ENCODE data around the gene DGKG. TPM values are rescaled to one million over a fixed set of nuclear protein-coding genes. Genes with fewer than 3 reads are reported as not detected.

DGKG gene
- total and polyA plus RNA-seq, 2 of the 8 experiments (the other 6 are each of a cell fraction or from before 2014, with no cell fraction given) = 0.30 to 0.48 TPM

DNA sequence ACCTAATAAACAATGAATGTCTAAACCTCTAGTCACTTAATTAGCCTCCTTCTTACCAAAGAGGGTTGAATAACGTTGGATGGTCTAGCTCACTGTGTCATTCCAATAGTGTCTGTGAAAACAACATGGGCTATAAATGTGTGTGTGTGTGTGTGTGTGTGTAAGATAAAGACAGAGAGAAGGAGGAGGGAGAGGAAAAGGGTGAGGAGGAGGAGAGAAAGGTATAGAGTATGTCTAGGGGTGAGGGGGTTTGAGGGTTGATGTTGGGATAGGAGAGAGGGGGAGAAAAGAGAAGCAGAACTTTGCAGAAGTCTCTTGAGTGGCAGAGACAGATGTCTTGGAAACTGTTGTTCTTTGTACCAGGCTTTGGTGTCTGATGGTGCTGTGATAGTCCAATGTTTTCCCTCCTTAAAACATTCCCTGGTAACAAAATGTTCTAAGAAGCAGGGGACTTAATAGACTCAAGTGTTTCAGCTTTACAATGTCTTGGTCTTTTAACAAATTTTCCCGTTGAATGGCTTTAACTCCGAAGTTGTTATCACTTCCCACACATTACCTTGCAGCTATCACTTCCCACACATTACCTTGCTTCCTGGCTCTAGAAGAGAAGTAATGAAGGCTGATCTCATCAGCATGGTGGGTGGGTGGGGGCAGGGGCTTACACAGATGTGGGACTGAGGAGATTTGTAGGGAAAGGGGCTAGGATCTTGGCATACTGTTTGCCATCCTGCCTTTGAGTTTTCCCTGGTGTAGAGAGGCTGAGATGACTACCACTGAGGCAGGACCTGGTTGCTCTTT is 195.3 kb downstream of the DGKG start:
- Histone ChIP-seq H3K4me3 (ENCODE audit: extremely low read depth in 1 of 4, insufficient read depth in 2 of 4, low read depth in 3 of 4, low read length in 4 of 4) (no peak overlapping the region), H3K4me1 (replicated peaks in 1 of 4; ENCODE audit: control insufficient read depth in 3 of 4, insufficient read depth in 4 of 4, low read length in 3 of 4) (no peaks in the 10 kb centered on the region), H2BK120ac (replicated peaks; ENCODE audit: low read depth, low read length) (no peak overlapping the region), H2AFZ (ENCODE audit: low read length) (no peak overlapping the region), H2AK5ac (ENCODE audit: low read depth, low read length) (no peak overlapping the region), H3K23me2 (ENCODE audit: low read depth, low read length) (no peaks in the 10 kb centered on the region; the same call in 1 of the 2 replicates), H3K14ac (ENCODE audit: insufficient read length) (no peak overlapping the region), H2BK15ac (ENCODE audit: low read length) (no peak overlapping the region), H3K9me3 (ENCODE audit: insufficient read depth in 2 of 2, low read depth in 1 of 2, low read length in 1 of 2) (no peaks in the 10 kb centered on the region), H2BK5ac (ENCODE audit: low read depth, low read length) (no peak overlapping the region), H3K79me2 (ENCODE audit: control insufficient read depth in 1 of 2, insufficient read depth in 2 of 2, low read length in 2 of 2) (no peaks in the 10 kb centered on the region), H3K56ac (replicated peaks; ENCODE audit: insufficient read length, low read depth, low read length) (no peak overlapping the region), H4K91ac (replicated peaks; ENCODE audit: insufficient read length, low read length) (no peak overlapping the region), H3K23ac (ENCODE audit: insufficient read length) (no peak overlapping the region), H3K27ac (ENCODE audit: low read depth, low read length) (no peak overlapping the region), H3K18ac (ENCODE audit: extremely low read depth, low read length) (no peak overlapping the region), H3K36me3 (ENCODE audit: control insufficient read depth in 2 of 4, insufficient read depth in 4 of 4, low read length in 3 of 4) (no peaks in the 10 kb centered on the region), H2BK20ac (ENCODE audit: low read length) (no peak overlapping the region), H3K4ac (replicated peaks; ENCODE audit: insufficient read length, low read depth, low read length) (no peak overlapping the region), H4K5ac (ENCODE audit: insufficient read length, low read depth, low read length) (no peak overlapping the region), H4K8ac (ENCODE audit: extremely low read depth, insufficient read depth, low read length) (no peak overlapping the region), H2BK12ac (ENCODE audit: low read depth, low read length) (no peak overlapping the region), H3K4me2 (ENCODE audit: insufficient read depth in 1 of 2, low read depth in 2 of 2, low read length in 2 of 2) (no peak overlapping the region), H3K9ac (replicated peaks in 1 of 4; ENCODE audit: extremely low read depth in 1 of 4, low read depth in 3 of 4, low read length in 3 of 4) (no peak overlapping the region), H3K79me1 (ENCODE audit: low read depth, low read length) (no peaks in the 10 kb centered on the region), H4K20me1 (replicated peaks in 1 of 2; ENCODE audit: control insufficient read depth in 1 of 2, insufficient read depth in 2 of 2, low read length in 2 of 2) (no peaks in the 10 kb centered on the region), H3K27me3 (replicated peaks in 1 of 4; ENCODE audit: control insufficient read depth in 3 of 4, extremely low read depth in 1 of 4, insufficient read depth in 3 of 4, low read length in 3 of 4) (no peaks in the 10 kb centered on the region)
- ChIA-PET CTCF (ENCODE audit: partially characterized antibody) (interaction anchor here (1.3 kb wide), 1 partner anchor 164 kb away, joined by 4 read pairs; no protein-coding TSS in a partner anchor), POLR2A (ENCODE audit: partially characterized antibody) (interaction anchor here (1.0 kb wide), 1 partner anchor 57 kb away, joined by 3 read pairs; the partner anchor contains the start of gene ETV5)
- DNase-seq (ENCODE audit: low read depth in 1 of 2, low spot score in 2 of 2) (no peak), FAIRE-seq (no peak)
- WGBS, 2 experiments (ENCODE audit: extremely low coverage in 1 of 2, insufficient coverage in 1 of 2, insufficient read length in 1 of 2, insufficient replicate concordance in 2 of 2, low coverage in 1 of 2, low lambda C conversion rate in 2 of 2, missing lambda C conversion rate in 1 of 2) = 76% methylated on average over 3 of the region's 3 CpGs; no CpG with 5 or more reads in 1 of the 2 experiments
- TF ChIP-seq SP4 (IDR thresholded peaks at IDR 0.05; ENCODE audit: low read length) (no peak), CTBP2 (IDR thresholded peaks at IDR 0.05; ENCODE audit: borderline replicate concordance, insufficient read depth, insufficient read length, low read length) (no peak), RAD21 (IDR thresholded peaks at IDR 0.05 in 1 of 2, conservative IDR thresholded peaks at IDR 0.05 in 1 of 2; ENCODE audit: low read depth in 2 of 2, low read length in 2 of 2) (no peak), POLR2AphosphoS5 (IDR thresholded peaks at IDR 0.05; ENCODE audit: low read depth, low read length) (no peak), JUND (IDR thresholded peaks at IDR 0.05; ENCODE audit: low read length) (no peak), SRF (IDR thresholded peaks at IDR 0.05; ENCODE audit: low read depth, low read length) (no peak), BCL11A (IDR thresholded peaks at IDR 0.05; ENCODE audit: low read depth in 2 of 2, low read length in 2 of 2) (no peak), CBX5 (IDR thresholded peaks at IDR 0.05; ENCODE audit: low read depth, low read length) (no peak), GTF2F1 (IDR thresholded peaks at IDR 0.05; ENCODE audit: borderline replicate concordance, low read depth, low read length) (no peak), RBBP5 (IDR thresholded peaks at IDR 0.05; ENCODE audit: borderline replicate concordance, low read depth, low read length) (no peak), KDM5A (IDR thresholded peaks at IDR 0.05; ENCODE audit: low read length) (no peak), TEAD4 (IDR thresholded peaks at IDR 0.05; ENCODE audit: low read depth, low read length) (no peak), SAP30 (IDR thresholded peaks at IDR 0.05; ENCODE audit: insufficient read depth, insufficient replicate concordance, low read length) (no peak)
